Measurements from ENCODE around the gene DCC.

Gene DCC

GRCh38 chr18:52715991-52716390 lies 376.0 kb downstream of the DCC start:
- DNase-seq = no peak

GRCh38 chr18:52716973-52717372 lies 377.0 kb downstream of the DCC start:
- no peak for DNase-seq

DNA sequence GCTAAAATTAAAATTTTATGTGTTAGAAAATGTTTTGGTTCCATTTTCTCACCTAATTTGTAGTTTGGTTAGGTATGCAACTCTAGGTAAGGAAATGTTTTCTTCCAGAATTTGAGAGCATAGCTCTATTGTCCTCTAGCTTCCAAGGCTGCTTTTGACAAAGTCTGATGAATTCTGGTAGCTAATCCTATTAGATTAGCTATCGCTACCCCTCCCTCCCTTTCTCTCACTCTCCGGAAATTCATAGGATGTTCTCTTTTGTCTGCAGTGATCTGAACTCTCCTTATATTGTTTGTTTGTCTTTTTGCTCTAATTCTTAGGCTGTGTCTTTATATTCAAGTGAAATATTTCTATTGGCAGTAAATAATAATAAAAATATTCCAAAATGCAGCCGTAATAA lies 382.9 kb downstream of the DCC start:
- no peak for DNase-seq

DNA sequence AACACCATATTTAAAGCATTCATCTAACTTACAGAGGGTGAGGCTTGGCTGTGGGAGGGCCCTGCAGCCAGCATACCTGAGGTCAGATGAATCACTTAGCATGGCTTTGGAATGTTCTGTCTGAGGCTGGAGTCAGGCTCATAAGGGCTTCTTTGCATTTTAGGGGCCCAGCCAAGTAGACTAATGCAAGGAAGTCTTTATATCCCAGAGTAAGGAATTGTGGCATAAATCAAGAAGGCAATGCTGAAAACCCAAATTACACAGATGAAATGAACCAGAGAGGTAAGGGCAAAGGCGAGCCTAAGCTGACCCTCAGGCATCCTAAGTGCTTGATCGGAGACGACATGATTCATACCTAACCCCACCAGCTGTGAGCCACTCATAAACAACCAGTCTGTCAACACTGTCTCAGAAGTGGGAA lies 383.6 kb downstream of the DCC start:
- DNase-seq = no peak

DNA sequence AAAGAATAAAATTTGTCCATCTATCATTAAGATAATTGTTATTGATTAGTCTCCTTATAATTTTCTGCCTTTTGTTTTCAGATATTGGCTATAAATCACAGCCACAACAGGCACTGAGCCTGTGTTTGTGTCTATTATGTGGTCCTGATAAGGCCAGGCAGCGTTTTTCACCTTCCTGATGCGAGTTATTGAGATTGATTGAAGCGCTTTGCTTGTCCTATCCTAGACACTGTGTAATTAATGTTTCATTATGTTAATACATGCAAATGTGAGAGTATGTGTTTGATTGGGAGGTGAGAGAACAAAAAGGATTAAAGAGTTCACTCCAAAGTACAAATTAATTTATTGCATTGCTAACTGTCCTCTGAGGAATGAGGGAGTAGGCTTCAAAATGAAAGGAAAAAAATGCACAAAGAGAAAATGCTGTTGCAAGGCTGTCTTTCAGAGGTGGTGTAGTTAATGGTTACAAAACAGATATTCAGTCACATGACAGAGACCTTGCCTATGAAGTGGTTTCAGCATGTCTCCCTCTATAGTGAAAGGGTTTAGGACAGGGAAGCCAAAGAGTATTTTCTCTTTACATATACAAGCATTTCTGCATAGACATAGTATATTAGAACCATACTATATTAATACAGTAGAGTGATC lies 391.1 kb downstream of the DCC start:
- no peak for DNase-seq

DNA sequence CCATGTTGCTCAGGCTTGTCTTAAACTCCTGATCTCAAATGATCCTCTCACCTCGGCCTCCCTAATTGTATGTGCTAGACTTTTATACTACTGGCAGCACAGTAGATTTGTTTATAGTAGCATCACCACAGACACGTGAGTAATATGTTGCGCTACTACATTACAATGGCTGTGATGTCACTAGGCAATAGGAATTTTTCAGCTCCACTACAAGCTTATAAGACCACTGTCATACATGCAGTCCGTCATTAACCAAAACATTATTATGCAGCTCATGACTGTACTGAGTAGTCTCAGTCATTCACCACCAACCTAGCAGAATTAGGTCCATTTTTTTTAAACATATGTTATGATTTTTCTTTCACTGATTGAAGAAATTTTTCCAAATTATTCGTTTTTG lies 398.9 kb downstream of the DCC start:
- DNase-seq = no peak

DNA sequence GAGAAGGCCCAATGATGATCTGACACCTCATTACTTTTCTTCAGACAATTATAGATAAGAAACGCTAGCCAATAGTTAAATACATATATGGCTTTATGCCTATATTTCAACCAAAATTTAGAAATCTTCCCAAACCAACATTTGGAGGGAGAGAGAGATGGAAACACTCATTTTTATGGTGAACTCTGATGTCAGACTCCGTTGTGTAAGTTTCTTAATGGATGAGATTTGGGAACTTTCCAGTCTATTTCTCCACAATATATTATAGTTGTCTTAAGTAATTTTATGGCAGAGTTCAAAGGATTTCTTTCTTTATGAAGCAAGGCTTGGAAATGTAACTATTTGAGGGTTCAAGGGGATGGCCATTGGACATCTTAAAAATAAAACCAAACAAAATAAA lies 407.0 kb downstream of the DCC start:
- DNase-seq = no peak

- no peak for DNase-seq
Measured at GRCh38 chr18:52747869-52748268, 407.9 kb downstream of the DCC start.

- no peak for DNase-seq
Measured at GRCh38 chr18:52748343-52748742, 408.3 kb downstream of the DCC start.

DNA sequence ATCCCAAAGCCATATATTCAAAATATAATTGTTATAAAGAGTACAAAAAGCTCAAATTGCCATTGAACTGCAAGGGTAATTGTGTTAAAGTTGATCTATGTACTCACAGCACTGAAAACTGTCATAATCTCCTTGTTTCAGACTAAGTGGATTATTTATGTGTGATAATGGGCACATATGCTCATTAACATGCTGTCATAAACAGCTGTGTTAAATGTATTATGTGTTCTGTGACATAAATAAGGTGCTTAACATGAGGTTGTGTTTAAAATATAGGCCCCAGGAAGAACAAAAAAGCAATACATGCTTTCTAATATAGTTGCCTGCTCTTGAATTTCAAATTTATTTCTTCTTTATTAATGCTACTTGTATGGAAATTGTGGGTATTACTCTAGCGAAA lies 409.5 kb downstream of the DCC start:
- DNase-seq = no peak

- DNase-seq = no peak
Measured at GRCh38 chr18:52750995-52751394, 411.0 kb downstream of the DCC start.

DNA sequence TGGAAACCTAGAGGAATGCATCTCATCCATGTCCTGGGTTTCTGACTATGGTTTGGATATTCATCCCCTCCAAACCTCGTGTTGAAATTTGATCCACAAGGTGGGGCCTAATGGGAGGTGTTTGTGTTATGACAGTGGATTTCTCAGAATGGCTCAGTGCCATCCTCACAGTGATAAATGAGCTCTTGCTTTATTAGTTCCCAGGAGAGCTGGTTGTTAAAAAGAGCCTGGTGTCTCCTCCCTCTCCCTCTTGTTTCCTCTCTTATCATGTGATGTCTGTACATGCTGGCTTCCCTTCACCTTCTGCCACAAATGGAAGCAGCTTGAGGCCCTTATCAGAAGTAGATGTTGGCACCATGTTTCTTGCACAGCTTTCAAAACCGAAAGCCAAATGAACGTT lies 424.3 kb downstream of the DCC start:
- DNase-seq = no peak

DNA sequence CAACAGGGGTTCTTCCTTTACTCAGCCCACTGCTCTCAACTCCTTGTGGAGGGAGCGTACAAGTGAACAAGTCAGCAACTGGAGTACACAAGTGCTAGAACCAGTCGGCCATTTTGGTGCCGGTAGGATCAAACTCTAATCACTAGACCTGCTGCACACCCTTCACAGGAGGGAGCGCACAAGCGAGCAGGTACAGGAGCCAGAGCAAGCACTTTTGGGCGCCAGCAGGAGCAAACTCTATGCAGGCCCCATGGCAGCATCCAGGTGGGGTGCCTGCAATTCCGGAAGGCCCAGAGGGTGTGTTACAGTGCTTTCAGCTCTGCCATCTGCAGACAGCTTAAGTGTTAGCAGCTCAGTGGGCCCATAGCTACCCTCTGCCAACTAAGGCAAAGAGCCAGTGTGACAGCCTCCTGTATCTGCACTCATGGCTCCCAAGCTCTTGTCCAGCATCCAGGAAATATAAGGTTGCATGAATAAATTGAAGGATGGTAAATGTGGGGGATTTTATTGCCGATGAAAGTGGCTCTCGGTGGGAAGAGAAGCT lies 426.1 kb downstream of the DCC start:
- DNase-seq = no peak

GRCh38 chr18:52781113-52781512 lies 441.1 kb downstream of the DCC start:
- no peak for DNase-seq

DNA sequence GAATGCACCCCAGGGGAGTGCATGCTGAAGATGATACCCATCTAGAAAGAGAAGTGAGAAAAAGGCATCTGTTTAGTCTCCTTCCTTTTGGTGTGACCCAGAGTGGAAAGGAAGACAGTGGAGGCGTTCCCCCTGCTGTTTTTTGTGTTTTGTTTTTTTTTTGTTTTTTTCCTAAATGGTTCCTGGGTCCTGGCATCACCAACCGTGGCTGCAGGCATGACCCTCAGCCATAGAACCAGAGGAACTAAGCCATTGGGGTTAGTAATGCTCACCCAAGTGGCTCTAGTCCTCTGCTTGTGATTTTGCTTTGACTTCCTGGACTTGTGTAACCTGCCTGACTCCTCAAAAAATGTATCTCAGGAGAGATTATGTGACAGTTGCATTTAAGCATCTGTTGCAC lies 451.3 kb downstream of the DCC start:
- no peak for DNase-seq

- no peak for DNase-seq
Measured at GRCh38 chr18:52812834-52813233, 472.8 kb downstream of the DCC start.

DNA sequence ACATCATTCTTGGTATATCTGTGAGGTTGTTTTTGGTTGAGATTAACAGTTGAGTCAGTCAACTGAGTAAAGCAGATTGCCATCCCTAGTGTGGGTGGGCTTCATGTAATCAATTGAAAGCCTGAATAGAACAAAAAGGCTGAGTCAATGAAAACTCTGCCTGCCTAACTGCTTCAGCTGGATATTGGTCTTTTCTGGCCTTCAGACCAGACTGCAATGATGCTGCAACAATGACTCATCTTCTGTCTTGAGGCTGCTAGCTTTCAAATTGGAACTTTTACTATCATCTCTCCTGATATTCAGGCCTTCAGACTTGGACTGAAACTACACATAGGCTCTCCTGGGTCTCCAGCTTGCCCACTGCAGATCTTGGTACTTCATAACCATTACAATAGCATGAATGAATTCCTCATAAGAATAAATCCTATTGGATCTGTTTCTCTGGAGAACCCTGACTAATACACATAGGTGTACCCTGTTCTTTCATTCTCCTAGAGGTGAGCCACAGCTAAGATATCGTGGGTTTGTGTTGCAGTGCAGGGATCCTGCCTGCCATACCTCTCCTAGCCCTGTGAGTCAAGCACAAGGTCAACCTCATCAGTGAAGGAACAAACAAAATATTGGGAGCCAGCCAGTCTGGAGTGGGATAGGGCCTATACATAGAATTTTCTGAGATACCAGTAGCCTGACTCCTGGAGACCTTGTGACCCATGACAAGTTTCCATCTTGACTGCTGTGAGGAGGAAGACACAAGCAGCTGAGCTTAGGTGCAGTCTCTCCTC lies 473.8 kb downstream of the DCC start:
- DNase-seq = no peak

GRCh38 chr18:52815651-52816050 lies 475.7 kb downstream of the DCC start:
- no peak for DNase-seq

GRCh38 chr18:52816121-52816520 lies 476.1 kb downstream of the DCC start:
- no peak for DNase-seq

- no peak for DNase-seq
Measured at GRCh38 chr18:52822160-52822559, 482.2 kb downstream of the DCC start.

GRCh38 chr18:52824126-52824525 lies 484.1 kb downstream of the DCC start:
- no peak for DNase-seq

DNA sequence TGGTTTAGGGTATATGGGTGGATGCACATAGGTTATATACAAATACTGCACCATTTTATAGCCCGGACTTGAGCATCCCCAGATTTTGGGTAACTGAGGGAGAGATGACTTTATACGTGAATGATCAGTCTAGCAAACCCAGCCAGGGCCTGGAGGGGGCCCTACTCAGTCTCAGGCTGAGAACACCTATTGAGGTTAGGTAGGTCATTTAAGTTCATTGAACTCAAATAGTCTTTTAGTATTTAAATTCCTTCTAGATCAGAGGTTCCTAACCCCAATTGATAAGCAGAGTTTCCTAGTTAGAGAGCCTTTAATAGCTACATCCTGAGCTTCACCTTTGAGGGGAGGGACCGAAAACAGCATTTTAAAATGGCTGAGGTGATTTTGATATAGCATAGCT lies 487.0 kb downstream of the DCC start:
- DNase-seq = no peak

DNA sequence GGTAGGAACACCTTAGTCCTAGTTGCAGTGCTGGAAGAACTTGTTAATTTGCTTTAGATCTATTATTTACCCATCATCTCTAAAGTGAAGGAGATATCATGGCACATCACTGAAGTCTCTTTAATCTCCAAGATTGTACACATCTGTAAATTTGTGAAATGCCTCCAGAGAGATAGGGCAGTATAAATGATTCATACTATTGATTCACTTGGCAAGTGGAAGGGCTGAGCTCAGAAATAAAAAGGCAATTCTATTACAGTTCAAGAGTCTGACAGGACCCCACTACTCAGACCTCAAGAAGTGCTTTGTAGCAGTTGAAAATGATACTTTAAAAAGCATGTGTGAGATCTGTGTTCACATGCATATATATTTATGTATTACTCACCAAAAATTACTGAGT lies 489.3 kb downstream of the DCC start:
- no peak for DNase-seq

DNA sequence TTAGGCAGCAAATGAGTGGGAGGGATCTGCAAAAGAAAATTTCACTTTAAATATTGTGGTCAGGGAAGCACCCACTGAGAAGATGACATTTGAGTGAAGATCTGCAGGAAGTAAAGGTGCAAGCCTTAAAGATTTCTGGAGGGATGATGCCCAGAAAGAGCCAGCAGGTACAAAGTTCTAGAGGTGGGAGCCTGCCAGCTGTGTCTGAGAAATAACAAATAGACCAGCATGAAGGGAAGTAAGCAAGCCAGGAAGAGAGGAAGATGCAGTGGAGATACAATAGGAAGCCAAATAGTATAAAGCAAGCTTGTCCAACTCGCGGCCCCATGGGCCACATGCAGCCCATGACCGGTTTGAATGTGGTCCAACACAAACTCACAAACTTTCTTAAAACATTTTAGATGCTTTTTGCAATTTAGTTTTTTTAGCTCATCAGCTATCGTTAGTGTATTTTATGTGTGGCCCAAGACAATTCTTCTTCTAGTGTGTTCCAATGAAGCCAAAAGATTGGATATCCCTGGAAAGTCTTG lies 489.9 kb downstream of the DCC start:
- no peak for DNase-seq

Measured in activated CD4-positive, alpha-beta T cell treated with anti-CD3 and anti-CD28 coated beads, Interleukin-2, amount 50 U/mL, for 1 hour (primary cell).